Vein endothelial cell (primary cell): ENCODE results near the gene CHMP4B. TPM values are rescaled to one million over a fixed set of nuclear protein-coding genes. Genes with fewer than 3 reads are reported as not detected.

ENCODE experiments used
- total RNA-seq: library from RNA; depleted of rRNA; stranded (reverse); fragments of >200 nt; gene quantifications from 2 replicates; pipeline ENCODE4 v1.2.3, GENCODE V29; 2012

Gene CHMP4B
- 51.3 and 51.7 TPM in 2 replicates for total RNA-seq

GRCh38 chr20:33810885-33811775 lies at the start of gene CHMP4B:
TSS of gene CHMP4B (plus strand) at chr20:33811348. CDS start at chr20:33811469, 121 bp downstream.

Other genes starting within 250 kb of the CHMP4B start
- under 0.01 and 0.10 TPM in 2 replicates for gene C20orf144, start 149.0 kb upstream of the CHMP4B start, total RNA-seq
- gene ACTL10, start 144.4 kb upstream of the CHMP4B start, total RNA-seq: 2.8 and 3.3 TPM in 2 replicates
- gene NECAB3, start 136.9 kb upstream of the CHMP4B start, total RNA-seq: 9.9 and 28.7 TPM in 2 replicates
- gene E2F1, start 125.0 kb upstream of the CHMP4B start, total RNA-seq: 8.2 and 10.5 TPM in 2 replicates
- gene PXMP4, start 91.0 kb upstream of the CHMP4B start, total RNA-seq: 3.2 and 3.9 TPM in 2 replicates
- 1.6 and 2.9 TPM in 2 replicates for gene ZNF341, start 79.4 kb upstream of the CHMP4B start, total RNA-seq
- gene RALY, start 182.6 kb downstream of the CHMP4B start, total RNA-seq: 109 and 126 TPM in 2 replicates